Measurements from ENCODE around the gene PRSS58.
A peak's percentile ranks its signal among the peaks of the same experiment; 100 is the strongest.

PRSS58 gene

DNA sequence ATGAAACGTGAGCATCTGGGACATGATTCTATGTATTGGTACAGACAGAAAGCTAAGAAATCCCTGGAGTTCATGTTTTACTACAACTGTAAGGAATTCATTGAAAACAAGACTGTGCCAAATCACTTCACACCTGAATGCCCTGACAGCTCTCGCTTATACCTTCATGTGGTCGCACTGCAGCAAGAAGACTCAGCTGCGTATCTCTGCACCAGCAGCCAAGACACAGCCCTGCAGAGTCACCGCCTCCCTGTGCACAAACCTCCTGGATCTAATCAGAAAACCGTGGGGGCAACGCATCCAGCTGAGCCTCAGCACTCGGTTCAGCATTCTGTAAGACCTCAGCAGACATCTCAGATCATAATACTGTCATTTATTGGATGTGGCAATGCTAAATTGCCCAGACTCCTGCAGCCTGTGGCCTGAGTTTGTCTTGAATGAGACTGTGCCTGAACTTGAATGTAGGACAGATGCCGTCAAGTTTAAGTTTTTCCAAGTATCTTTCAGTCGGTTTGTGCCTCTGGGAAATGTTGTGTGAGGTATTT is 41.5 kb upstream of the PRSS58 start:
- H3K4me3 ChIP-seq (ENCODE audit: low read depth, low read length), result no peak overlapping the region
- in situ Hi-C loops (cut with HindIII; ENCODE audit: low sequenced_read_pairs), result no loop called here
- no peak for DNase-seq (ENCODE audit: low read depth, low spot score)
- TF ChIP-seq, protein P1, sequence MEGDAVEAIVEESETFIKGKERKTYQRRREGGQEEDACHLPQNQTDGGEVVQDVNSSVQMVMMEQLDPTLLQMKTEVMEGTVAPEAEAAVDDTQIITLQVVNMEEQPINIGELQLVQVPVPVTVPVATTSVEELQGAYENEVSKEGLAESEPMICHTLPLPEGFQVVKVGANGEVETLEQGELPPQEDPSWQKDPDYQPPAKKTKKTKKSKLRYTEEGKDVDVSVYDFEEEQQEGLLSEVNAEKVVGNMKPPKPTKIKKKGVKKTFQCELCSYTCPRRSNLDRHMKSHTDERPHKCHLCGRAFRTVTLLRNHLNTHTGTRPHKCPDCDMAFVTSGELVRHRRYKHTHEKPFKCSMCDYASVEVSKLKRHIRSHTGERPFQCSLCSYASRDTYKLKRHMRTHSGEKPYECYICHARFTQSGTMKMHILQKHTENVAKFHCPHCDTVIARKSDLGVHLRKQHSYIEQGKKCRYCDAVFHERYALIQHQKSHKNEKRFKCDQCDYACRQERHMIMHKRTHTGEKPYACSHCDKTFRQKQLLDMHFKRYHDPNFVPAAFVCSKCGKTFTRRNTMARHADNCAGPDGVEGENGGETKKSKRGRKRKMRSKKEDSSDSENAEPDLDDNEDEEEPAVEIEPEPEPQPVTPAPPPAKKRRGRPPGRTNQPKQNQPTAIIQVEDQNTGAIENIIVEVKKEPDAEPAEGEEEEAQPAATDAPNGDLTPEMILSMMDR (IDR thresholded peaks at IDR 0.05; ENCODE audit: low read depth, low read length), result no peak

DNA sequence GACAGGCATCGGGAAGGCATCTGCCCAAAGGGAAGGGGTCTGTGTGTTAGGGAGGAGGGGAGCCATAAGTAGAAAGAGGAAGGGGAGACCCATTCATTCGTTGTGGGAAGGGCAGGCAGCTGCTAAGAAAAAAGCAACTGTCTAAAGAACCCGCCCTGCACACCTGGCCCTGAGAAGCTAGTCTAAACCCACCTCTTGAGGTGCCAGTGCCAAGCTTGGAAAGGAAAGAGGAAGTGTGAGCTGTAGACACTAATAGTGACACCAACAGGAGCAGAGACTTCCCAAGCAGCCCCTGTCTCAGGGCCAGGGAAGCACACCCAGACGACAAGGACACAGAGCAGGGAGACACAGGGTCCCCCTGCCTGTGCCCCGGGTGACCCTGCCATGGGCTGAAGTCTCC is 40.8 kb upstream of the PRSS58 start:
- in situ Hi-C loops (cut with HindIII; ENCODE audit: low sequenced_read_pairs), result no loop called here
- DNase-seq (ENCODE audit: low read depth, low spot score), result no peak

DNA sequence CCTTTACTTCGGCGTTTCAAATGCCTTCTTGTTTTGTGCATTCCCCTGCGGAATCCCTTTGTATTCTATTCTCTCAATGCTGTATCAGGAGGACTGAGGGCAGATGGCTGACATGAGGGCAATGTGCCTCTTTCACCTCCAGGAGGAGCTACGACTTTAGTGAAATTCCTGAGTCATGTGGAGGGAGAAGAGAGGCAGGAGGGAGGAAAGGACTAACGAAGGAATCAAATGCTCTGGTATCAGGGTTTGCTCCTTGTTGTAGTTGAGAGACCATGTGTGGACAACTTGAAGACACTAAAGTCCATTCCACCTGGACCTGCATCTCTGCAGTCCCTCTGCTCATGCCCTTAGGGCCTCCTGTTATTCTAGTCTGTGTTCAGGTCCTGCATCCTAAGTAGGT is 40.2 kb upstream of the PRSS58 start:
- H3K4me3 ChIP-seq (ENCODE audit: low read depth, low read length), result no peak overlapping the region
- TF ChIP-seq, protein P1 (IDR thresholded peaks at IDR 0.05; ENCODE audit: low read depth, low read length), result peak; percentile 17
- in situ Hi-C loops (cut with HindIII; ENCODE audit: low sequenced_read_pairs), result no loop called here
- no peak for DNase-seq (ENCODE audit: low read depth, low spot score)

More for the DNA sequence above, 40.8 kb upstream of the PRSS58 start:
- TF ChIP-seq, protein P1 (IDR thresholded peaks at IDR 0.05; ENCODE audit: low read depth, low read length), result no peak
- H3K4me3 ChIP-seq (ENCODE audit: low read depth, low read length), result no peak overlapping the region

DNA sequence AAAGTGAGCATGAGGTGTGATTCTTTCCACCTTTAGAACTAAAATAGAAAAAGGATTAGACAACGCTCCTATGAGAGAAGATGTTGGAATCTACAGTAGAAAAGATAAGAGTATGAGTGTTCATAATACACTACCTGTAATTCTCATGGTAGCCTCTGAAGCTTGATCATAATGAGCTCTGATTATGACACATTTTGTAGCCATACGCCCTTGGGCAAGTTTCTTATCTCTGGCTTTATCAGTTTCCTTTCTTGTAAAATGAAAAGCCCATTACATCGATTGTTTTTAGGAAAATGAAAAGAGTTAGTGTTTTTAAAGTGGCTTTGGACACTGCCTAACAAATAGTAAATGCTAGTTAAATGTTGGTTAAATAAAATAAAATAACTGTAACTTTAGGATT is 22.4 kb upstream of the PRSS58 start:
- in situ Hi-C loops (cut with HindIII; ENCODE audit: low sequenced_read_pairs), result no loop called here
- DNase-seq (ENCODE audit: low read depth, low spot score), result no peak
- TF ChIP-seq, protein P1 (IDR thresholded peaks at IDR 0.05; ENCODE audit: low read depth, low read length), result no peak
- no peak overlapping the region for H3K4me3 ChIP-seq (ENCODE audit: low read depth, low read length)

DNA sequence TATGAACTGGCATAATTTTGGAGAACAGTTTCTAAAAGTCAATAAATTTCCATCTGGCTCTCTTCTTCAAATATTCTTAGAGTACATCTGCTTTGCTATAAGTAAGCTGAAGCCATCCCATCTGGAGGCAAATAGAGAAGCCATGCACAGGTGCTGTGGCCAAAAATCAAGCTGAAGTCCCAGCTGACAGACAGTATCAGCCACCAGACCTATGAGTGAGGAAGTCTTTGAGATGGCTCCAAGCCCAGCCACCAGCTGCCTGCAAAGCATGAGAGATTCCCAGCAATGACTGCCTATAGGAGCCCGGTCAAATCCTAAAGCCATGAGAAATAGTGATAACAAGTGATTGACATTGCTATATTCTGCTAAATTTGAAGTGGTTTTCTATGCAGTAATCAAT is 21.7 kb upstream of the PRSS58 start:
- no peak overlapping the region for H3K4me3 ChIP-seq (ENCODE audit: low read depth, low read length)
- in situ Hi-C loops (cut with HindIII; ENCODE audit: low sequenced_read_pairs), result no loop called here
- no peak for DNase-seq (ENCODE audit: low read depth, low spot score)
- TF ChIP-seq, protein P1 (IDR thresholded peaks at IDR 0.05; ENCODE audit: low read depth, low read length), result no peak

DNA sequence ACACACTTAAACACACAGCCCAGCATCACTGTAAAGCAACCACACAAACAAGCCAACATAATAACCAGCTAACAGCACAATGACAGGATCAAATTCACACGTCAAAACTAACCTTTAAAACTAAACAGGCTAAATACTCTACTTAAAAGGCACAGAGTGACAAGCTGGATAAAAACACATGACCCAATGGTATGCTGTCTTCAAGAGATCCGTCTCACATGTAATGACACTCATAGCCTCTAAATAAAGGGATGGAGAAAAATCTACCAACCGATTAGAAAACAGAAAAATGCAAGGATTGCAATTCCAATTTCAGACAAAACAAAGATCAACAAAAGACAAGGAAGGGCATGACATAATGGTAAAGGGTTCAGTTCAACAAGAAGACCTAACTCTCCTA is 17.2 kb upstream of the PRSS58 start:
- DNase-seq (ENCODE audit: low read depth, low spot score), result no peak
- TF ChIP-seq, protein P1 (IDR thresholded peaks at IDR 0.05; ENCODE audit: low read depth, low read length), result no peak
- H3K4me3 ChIP-seq (ENCODE audit: low read depth, low read length), result no peak overlapping the region
- in situ Hi-C loops (cut with HindIII; ENCODE audit: low sequenced_read_pairs), result no loop called here

DNA sequence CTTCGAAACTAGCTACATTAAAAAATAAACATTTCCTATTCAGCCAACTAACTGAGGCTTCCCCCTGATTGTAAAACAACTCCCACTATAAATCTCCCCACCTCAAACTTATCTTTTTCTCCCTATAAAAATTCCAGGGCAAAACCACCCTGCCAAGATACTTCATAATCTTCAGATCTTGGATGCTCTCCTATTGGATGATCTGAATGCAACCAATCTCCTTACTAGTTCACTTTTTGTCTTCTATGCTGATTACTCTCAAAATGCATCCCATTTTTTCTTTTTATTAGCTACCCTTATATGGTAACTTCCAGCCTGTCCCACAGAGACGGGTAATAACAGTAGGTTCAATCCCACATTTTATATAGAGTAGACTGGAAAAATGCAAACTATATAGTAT is 15.0 kb upstream of the PRSS58 start:
- TF ChIP-seq, protein P1 (IDR thresholded peaks at IDR 0.05; ENCODE audit: low read depth, low read length), result no peak
- in situ Hi-C loops (cut with HindIII; ENCODE audit: low sequenced_read_pairs), result no loop called here
- DNase-seq (ENCODE audit: low read depth, low spot score), result no peak
- no peak overlapping the region for H3K4me3 ChIP-seq (ENCODE audit: low read depth, low read length)

Data from astrocyte of the spinal cord (primary cell).